Chondrocyte (in vitro differentiated cells): Measurements from ENCODE around the gene RAMACL. TPM values are rescaled to one million over a fixed set of nuclear protein-coding genes. Genes with fewer than 3 reads are reported as not detected.

Experiments used
- DNase-seq: peaks from one replicate; pipeline ENCODE4 v3.0.0; 2021; ENCODE audit warnings: mixed read lengths, low spot score
- H3K27ac Mint-ChIP-seq: one replicate; pipeline ENCODE4 v1.8.0; 2021; ENCODE audit warnings: mild to moderate bottlenecking, moderate library complexity, mixed read lengths; ENCODE audit not compliant: unreplicated experiment
- H3K27me3 Mint-ChIP-seq: 2 replicates; pipeline ENCODE4 v1.8.0; 2021; ENCODE audit warnings: low read depth, mixed read lengths
- H3K36me3 Mint-ChIP-seq: 2 replicates; pipeline ENCODE4 v1.8.0; 2021; ENCODE audit warnings: low read depth, mixed read lengths
- H3K4me1 Mint-ChIP-seq: 2 replicates; pipeline ENCODE4 v1.8.0; 2021; ENCODE audit warnings: low read depth, mild to moderate bottlenecking, mixed read lengths
- H3K4me3 Mint-ChIP-seq: one replicate; pipeline ENCODE4 v1.8.0; 2021; ENCODE audit warnings: mild to moderate bottlenecking, moderate library complexity, mixed read lengths; ENCODE audit not compliant: unreplicated experiment
- H3K9me3 Mint-ChIP-seq: 2 replicates; pipeline ENCODE4 v1.8.0; 2021; ENCODE audit warnings: low read depth, mixed read lengths
- CTCF ChIP-seq: fragments of 200-600 bp; sonication (generic); IDR thresholded peaks from 2 replicates; pipeline ENCODE4 v1.5.0; 2021; ENCODE audit warnings: antibody characterized with exemption, mild to moderate bottlenecking, moderate library complexity
- total RNA-seq: library from RNA; stranded (reverse); gene quantifications from 3 replicates; pipeline ENCODE4 v1.2.1, GENCODE V29; 2021

RAMACL gene
- total RNA-seq, 1 donor from 2014 or later, result 1.7 TPM

GRCh38 chr6:166604911-166605310, 18.4 kb upstream of the RAMACL start:
- Mint-ChIP-seq H3K27me3 (no peaks in the 10 kb centered on the region), H3K36me3 (peaks cover 19% of the 10 kb centered on the region), H3K27ac (no peak overlapping the region), H3K4me1 (peaks cover 30% of the 10 kb centered on the region), H3K4me3 (no peak overlapping the region), H3K9me3 (no peaks in the 10 kb centered on the region)
- DNase-seq, result no peak
- no peak for TF ChIP-seq CTCF

GRCh38 chr6:166604328-166604727, 17.9 kb upstream of the RAMACL start:
- DNase-seq, result no peak
- Mint-ChIP-seq H3K27me3 (no peaks in the 10 kb centered on the region), H3K9me3 (no peaks in the 10 kb centered on the region), H3K4me3 (no peak overlapping the region), H3K36me3 (peaks cover 17% of the 10 kb centered on the region), H3K4me1 (peaks cover 34% of the 10 kb centered on the region), H3K27ac (no peak overlapping the region)
- no peak for TF ChIP-seq CTCF

DNA sequence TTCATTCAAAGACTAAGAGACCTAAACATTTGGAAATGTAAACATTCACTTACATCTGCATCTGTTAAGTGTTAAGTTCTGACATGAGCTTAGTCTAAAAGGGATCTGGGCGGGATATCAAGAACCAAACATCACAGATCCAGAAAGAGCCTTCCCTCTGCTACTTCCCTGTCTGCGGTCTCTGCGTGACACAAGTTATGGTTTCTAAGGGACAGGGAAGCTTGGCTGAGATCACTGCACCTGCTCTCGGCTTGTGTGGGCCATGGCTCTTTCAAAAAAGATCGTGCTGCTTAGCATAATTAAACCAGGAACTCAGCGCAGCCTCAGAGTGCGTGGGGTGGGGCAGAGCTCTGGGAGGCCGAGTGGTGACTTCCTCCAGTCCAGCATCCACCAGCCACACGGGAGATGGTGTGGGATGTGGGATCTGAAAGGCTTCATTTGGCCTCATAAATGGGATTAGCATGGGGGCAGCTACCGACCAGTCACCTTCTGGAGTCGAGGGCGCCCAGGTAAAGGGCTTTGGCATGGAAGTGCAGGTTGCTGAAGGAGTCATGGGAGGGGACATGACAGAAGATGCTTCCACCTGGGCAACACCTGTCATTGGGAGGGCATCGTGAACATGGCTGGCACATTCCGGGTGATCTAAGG, 16.7 kb upstream of the RAMACL start:
- no peak overlapping the region for H3K4me3 Mint-ChIP-seq
- no peak for TF ChIP-seq CTCF
- H3K27ac Mint-ChIP-seq, result no peak overlapping the region
- H3K4me1 Mint-ChIP-seq, result peaks cover 36% of the 10 kb centered on the region
- DNase-seq, result no peak
- H3K27me3 Mint-ChIP-seq, result no peaks in the 10 kb centered on the region
- H3K9me3 Mint-ChIP-seq, result no peaks in the 10 kb centered on the region
- H3K36me3 Mint-ChIP-seq, result peaks cover 14% of the 10 kb centered on the region

DNA sequence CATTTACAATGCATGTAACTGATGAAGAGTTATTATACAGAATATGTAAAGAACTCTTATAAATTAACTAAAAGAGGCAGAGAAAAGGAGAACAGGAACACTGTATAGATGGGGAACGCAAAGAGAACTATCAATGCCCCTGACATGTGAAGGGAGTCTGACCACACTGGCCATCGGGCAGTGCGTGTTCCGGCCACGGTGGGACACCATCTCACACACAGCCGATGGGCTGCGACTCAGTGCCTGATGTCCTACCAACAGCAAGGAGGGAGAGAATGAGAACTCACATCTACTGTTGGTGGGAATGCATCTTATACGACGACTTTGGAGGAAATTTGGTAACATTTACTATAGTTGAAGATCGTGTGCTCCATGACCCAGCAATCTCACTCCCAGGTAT, 15.5 kb upstream of the RAMACL start:
- no peak for DNase-seq
- Mint-ChIP-seq H3K4me1 (peaks cover 45% of the 10 kb centered on the region), H3K36me3 (peaks cover 16% of the 10 kb centered on the region), H3K4me3 (no peak overlapping the region), H3K9me3 (no peaks in the 10 kb centered on the region), H3K27me3 (no peaks in the 10 kb centered on the region), H3K27ac (no peak overlapping the region)
- TF ChIP-seq CTCF, result no peak

- Mint-ChIP-seq H3K9me3 (no peaks in the 10 kb centered on the region), H3K4me1 (peaks cover 55% of the 10 kb centered on the region), H3K27ac (peak overlapping the region; percentile 64), H3K36me3 (peaks cover 21% of the 10 kb centered on the region), H3K4me3 (no peak overlapping the region), H3K27me3 (no peaks in the 10 kb centered on the region)
- TF ChIP-seq CTCF, result no peak
- DNase-seq, result no peak
Measured at GRCh38 chr6:166600931-166601330, 14.5 kb upstream of the RAMACL start.
